Hair follicular keratinocyte (primary cell): ENCODE data around the gene KLK11. TPM values are rescaled to one million over a fixed set of nuclear protein-coding genes. Genes with fewer than 3 reads are reported as not detected.

ENCODE experiments used
- total RNA-seq: library from RNA; depleted of rRNA; stranded (reverse); fragments of >200 nt; gene quantifications from 2 replicates; pipeline ENCODE4 v1.2.3, GENCODE V29; 2015

KLK11 gene
- 1.0 and 1.7 TPM in 2 replicates for total RNA-seq

GRCh38 chr19:51026554-51026831 lies at the start of gene KLK11:
Gene KLK11, minus strand, starts transcription at chr19:51026616. Its CDS starts 985 bp downstream, at chr19:51025631.

DNA sequence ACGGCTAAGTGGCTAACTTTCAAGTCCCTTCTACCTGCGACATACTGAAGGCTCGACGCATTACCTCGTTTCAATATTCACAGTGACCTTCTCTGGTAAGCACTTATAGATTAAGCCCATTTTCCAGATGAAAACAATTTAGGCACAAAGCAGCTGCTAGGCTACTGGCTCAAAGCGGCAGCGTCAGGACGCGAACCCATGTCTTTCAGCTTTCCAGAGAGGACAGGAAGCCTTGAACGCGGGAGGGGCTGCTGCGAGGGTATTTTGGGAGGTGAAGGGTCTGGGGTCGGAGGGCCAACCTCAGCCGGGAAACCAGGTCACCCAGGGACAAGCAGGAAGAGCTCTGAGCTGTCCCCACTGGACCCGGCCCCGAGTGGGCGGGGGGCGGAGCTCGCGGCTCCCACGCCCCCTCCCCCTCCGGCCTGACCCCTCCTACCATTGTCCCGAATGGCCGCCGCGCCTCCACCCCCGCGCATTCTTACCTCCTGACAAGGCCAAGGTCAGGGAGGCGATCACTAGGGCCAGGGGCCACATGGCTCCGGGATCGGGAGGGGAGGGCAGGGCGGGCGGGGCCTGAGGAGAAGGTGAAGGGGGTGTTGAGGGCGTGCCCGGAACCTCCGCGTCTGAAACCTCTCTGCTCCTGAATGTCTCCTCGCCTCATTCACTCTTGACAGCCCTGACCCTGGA lies 38.3 kb upstream of the KLK11 start, which contains the start of gene KLK13:
Gene KLK13, minus strand, starts transcription at position 559 of the 687 bp plus-strand sequence. Its CDS starts 25 bp downstream, at position 534.

GRCh38 chr19:51034704-51035103 lies 8.3 kb upstream of the KLK11 start, which contains the start of gene KLK12:
Gene KLK12, minus strand, starts transcription at chr19:51035002. Its CDS starts 381 bp downstream, at chr19:51034621.

GRCh38 chr19:51019544-51019925 lies 6.9 kb downstream of the KLK11 start, which contains the start of gene KLK10:
Gene KLK10, minus strand, starts transcription at chr19:51019709. Its CDS starts 579 bp downstream, at chr19:51019130.

GRCh38 chr19:51001515-51001914 lies 24.9 kb downstream of the KLK11 start, which contains the start of gene KLK8:
Gene KLK8, minus strand, starts transcription at chr19:51001604. Its CDS starts 437 bp downstream, at chr19:51001167.

DNA sequence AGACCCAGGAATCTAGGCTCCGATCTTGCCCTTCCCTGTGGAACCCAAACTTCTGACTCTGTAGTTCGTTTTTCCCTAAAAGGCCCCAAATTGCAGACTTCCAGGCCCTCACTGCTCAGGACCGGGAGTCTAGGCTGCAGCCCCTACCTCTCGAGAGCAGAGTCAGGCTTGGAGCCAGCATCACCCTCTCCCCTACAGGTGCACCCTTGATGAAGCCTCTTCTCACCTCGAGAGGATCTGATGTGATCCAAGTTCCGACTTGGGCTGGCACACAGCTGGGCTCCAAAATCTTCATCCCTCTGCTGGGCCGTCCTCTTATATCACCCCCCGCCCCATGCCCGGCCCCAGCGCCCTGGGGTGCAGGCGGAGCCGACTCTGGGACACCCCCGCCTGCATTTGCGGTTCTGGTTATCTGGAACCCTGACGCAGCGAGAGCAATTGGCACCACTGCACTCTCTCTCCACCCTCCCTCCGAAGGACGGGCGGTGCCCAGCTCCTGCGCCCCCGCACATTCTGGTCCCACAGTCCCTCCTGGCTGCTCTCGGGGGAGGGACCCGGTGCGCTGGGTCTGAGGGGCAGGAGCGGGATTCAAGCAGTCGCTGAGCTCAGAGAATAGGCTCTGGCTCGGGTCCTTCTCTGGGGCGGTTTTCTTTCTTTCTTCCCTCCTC lies 42.7 kb downstream of the KLK11 start, which contains the start of gene KLK7:
Gene KLK7, minus strand, starts transcription at position 293 of the 668 bp plus-strand sequence. CDS start 1,518 bp downstream, outside the sequence.

Other genes with a start within 250 kb of the KLK11 start
- gene ACP4, start 236.2 kb downstream of the KLK11 start, total RNA-seq: not detected in 2 replicates
- gene KLK1, start 202.8 kb downstream of the KLK11 start, total RNA-seq: 0.55 TPM in 1 of 2 replicates, not detected in the other
- gene KLK15, start 193.0 kb downstream of the KLK11 start, total RNA-seq: not detected in 2 replicates
- not detected in 2 replicates for gene KLK3, start 171.7 kb downstream of the KLK11 start, total RNA-seq
- not detected in 2 replicates for gene KLK2, start 153.2 kb downstream of the KLK11 start, total RNA-seq
- gene KLK4, start 115.2 kb downstream of the KLK11 start, total RNA-seq: not detected in 2 replicates
- 97.7 and 185 TPM in 2 replicates for gene KLK5, start 73.6 kb downstream of the KLK11 start, total RNA-seq
- 0.11 and 1.6 TPM in 2 replicates for gene KLK6, start 57.0 kb downstream of the KLK11 start, total RNA-seq
- 2.9 and 3.5 TPM in 2 replicates for gene KLK7, start 42.7 kb downstream of the KLK11 start, total RNA-seq
- gene KLK8, start 25.0 kb downstream of the KLK11 start, total RNA-seq: 53.8 and 72.6 TPM in 2 replicates
- 10.3 and 11.7 TPM in 2 replicates for gene KLK10, start 6.9 kb downstream of the KLK11 start, total RNA-seq
- 0.23 TPM in 1 of 2 replicates, not detected in the other for gene KLK12, start 8.4 kb upstream of the KLK11 start, total RNA-seq
- 0.94 TPM in 1 of 2 replicates, not detected in the other for gene KLK13, start 38.5 kb upstream of the KLK11 start, total RNA-seq
- 0.23 TPM in 1 of 2 replicates, not detected in the other for gene KLK14, start 56.3 kb upstream of the KLK11 start, total RNA-seq
- 23.4 and 24.4 TPM in 2 replicates for gene CTU1, start 81.8 kb upstream of the KLK11 start, total RNA-seq
- not detected in 2 replicates for gene SIGLEC9, start 98.3 kb upstream of the KLK11 start, total RNA-seq
- not detected in 2 replicates for gene SIGLEC7, start 115.7 kb upstream of the KLK11 start, total RNA-seq
- not detected in 2 replicates for gene CD33, start 198.5 kb upstream of the KLK11 start, total RNA-seq
- not detected in 2 replicates for gene SIGLECL1, start 224.5 kb upstream of the KLK11 start, total RNA-seq